ENCODE results near the gene ATP9B. TPM values are rescaled to one million over a fixed set of nuclear protein-coding genes. Genes with fewer than 3 reads are reported as not detected.
"Not testable (repeated sequence)": the region's sequence is repeated elsewhere in the genome, so short reads cannot be mapped to it uniquely, and the experiment has no call there.

Gene ATP9B
- polyA plus RNA-seq, 3 donors: 31.4 to 36.7 (median 31.7) TPM

DNA sequence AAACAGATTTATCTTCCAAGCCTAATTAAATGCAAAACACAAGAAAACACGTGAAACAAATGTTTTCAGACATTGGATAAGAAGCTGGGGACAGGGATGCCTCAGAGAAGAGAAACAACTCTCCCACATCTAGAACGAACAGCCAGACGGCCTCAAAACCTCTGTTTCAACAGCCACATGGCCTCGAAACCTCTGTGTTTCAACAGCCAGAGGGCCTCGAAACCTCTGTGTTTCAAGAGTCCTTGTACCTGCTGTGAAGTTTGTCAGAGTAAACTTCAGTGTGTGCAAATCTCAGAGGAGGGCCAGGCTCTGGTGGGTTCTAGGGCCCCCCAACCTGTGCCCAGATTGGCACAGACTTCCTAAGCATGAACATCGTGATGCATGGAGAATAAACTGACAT, 283.2 kb downstream of the ATP9B start:
- DNase-seq (ENCODE audit: low read depth in 3 of 3, low spot score in 2 of 3): no peak

GRCh38 chr18:79353267-79353666, 284.1 kb downstream of the ATP9B start:
- peak in 1 of 3 donors; percentile 12 for DNase-seq (ENCODE audit: low read depth in 3 of 3, low spot score in 2 of 3)

GRCh38 chr18:79354350-79354749, 285.2 kb downstream of the ATP9B start:
- DNase-seq (ENCODE audit: low read depth in 3 of 3, low spot score in 2 of 3): no peak

- no peak for DNase-seq (ENCODE audit: low read depth in 3 of 3, low spot score in 2 of 3)
Observed at GRCh38 chr18:79355433-79356335, 286.5 kb downstream of the ATP9B start.

GRCh38 chr18:79356435-79356834, 287.2 kb downstream of the ATP9B start:
- DNase-seq (ENCODE audit: low read depth in 3 of 3, low spot score in 2 of 3): no peak

DNA sequence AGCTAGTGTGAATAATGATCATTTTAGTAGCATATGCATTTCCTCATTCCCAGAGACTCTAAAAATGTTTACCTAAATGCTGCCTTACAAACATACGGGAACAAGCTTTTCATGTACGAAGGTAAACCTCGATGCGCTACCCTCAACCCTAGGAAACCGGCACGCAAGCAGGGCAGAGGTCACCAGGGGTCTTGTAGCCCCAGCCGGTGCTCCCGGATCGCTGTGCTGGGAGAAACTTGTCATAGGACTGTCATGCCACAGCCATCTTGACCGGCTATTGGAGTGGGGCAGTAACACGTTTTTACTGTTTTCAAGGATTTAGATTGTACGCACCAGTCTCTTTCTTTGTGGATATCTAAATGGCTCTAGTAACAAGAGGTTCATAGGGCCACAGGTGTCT, 291.7 kb downstream of the ATP9B start:
- no peak for DNase-seq (ENCODE audit: low read depth in 3 of 3, low spot score in 2 of 3)

DNA sequence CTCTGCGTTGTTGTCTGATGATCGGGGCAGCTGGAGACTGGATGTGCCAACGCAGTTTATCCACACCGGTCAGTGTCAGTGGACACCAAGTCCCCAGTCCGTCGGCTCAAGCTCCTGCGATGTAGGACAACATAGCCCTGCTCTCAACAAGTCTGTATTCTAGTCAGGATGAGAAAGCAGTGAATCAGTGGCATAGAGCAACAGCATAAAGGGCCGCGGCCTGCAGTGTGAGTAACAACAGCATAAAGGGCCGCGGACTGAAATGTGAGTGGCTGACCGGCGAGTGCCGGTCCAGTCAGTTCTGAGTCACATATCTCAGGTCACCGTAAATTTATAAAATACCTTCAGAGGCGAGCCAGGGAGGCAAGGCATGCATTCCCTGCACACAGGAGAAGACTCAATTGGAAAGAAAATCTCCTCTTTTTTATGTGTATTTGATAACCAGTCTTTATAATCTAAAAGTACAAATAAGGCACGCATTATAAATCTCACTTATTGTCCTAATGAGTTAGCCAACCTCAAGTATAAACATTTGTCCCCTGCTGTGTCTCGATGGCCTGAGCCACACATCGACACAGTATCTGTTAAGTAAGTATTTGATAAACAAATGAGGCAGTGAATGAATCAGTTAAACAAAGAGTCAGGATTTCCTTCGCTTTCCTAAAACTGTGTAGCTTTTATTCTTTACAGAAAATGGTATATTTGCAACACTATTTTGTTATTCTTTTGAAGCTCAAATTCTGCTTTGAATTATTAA, 292.8 kb downstream of the ATP9B start:
- no peak for DNase-seq (ENCODE audit: low read depth in 3 of 3, low spot score in 2 of 3)

GRCh38 chr18:79365701-79366100, 296.5 kb downstream of the ATP9B start:
- no peak for DNase-seq (ENCODE audit: low read depth in 3 of 3, low spot score in 2 of 3)

DNA sequence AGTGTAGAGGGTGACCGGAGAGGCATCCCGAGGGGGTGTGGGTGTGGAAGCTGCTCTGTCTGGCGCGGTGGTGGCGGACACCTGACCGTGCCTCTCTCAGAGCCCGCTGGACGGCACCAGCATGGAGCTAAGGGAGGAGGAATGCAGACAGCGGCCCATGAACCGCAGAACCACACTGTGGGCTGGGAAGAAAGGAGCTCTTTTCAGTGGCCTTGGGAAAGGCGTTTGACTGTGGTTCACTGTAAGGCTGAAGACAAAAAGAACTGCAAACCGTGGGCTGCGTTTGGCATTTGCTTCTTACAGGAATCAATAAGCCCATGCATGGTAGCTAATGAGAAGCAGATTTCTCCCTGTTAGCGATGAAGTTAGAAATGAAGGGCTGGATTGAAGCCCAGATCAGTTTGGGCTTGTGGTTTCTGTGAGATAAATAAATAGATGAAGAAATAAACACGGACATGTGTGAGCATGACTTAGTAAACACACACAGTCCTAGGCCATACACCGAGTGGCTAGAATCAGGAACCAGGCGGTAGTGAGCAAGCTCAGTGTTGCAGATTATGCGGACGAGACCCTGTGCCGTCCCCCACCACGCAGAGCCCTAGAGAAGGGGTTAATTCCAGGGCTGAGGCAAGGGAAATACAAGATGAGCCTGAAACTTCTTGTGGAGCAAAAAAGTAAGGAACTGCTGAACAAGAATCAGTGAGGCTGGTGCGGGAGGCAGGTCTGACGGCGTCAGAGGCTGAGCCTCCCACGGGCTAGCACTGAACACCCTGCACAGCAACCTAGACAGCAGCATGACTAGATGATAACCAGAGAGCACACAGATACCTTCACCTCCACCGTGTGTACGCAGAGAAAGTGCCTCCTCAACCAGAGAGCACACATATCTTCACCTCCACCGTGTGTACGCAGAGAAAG, 297.2 kb downstream of the ATP9B start:
- no peak for DNase-seq (ENCODE audit: low read depth in 3 of 3, low spot score in 2 of 3)

DNA sequence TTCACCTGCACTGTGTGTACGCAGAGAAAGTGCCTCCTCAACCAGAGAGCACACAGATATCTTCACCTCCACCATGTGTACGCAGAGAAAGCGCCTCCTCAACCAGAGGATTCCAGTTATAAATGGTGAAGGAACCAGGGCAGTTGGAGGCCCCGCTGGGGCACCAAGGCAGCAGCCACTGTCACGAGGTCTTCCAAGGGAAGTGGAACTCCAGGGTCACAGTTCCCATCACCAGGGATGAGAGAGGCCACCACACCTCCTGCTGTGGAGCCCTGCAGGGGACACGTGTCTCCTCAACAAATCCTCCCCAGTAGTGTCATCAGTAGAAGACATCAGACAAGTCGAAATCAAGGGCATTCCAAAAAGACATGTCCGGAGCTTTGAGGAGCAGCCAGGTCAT, 298.3 kb downstream of the ATP9B start:
- DNase-seq (ENCODE audit: low read depth in 3 of 3, low spot score in 2 of 3): no peak

DNA sequence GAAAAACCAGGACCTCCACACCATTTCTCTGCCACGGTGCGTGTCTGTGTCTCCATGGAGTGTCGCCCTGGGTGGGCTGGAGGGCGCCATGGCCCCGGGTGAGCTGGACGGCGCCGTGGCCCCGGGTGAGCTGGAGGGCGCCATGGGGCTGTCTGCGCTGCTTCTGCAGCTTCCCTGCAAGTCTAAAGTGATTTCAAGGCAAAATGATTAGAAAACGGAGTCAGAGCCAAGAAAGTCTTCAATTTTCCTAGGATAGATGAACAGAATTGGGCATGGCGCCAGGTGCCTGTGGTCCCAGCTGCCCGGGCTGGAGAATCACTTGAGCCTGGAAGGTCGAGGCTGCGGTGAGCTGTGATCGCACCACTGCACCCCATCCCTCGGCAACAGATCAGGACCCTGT, 298.8 kb downstream of the ATP9B start:
- DNase-seq (ENCODE audit: low read depth in 3 of 3, low spot score in 2 of 3): no peak

DNA sequence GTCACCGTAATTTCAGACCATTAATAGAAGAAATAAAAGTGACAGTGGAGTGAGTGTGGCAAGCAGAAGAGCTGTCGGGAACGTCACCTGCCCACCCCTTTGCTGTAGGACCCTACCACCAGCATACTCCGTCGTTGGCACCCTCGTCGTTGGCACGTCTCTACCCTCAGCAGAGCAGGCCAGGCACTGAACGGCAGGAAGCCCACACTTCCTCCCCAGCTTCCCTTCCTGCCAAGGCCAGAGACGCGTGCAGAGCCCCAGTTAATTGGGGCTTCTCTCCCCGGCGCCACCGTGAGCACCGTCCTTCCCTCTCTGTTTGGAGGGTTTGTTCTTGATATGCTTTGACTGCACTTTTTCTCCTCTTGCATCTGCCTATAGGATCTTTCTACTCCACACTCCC, 299.5 kb downstream of the ATP9B start:
- DNase-seq (ENCODE audit: low read depth in 3 of 3, low spot score in 2 of 3): no peak

DNA sequence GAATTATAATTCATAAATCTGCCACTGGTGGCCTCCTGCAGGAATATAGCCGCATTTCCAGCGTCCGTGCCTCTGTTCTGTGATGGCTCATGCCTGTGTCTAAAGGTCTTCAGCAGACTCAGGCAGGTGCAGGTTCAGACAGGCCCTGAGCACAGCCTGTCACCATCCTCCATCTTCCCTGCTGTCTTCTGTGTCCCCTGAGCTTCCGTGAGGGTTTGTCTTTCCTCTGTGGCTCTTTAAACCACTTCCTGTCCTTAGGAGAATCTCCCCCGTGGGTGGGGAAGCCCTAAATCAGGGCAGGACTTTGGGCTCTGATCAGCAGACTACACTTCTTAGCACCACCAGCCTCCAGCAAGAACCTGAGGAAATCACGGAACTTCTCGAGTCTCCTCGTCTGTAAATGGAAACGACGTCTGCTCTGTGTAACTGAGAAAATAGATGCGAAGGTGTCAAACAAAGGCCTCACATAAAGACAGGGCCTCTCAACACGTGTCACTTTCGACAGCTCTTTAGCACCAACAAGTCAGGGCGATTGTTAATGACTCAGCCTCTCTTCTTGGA, 302.4 kb downstream of the ATP9B start:
- DNase-seq (ENCODE audit: low read depth in 3 of 3, low spot score in 2 of 3): no peak

DNA sequence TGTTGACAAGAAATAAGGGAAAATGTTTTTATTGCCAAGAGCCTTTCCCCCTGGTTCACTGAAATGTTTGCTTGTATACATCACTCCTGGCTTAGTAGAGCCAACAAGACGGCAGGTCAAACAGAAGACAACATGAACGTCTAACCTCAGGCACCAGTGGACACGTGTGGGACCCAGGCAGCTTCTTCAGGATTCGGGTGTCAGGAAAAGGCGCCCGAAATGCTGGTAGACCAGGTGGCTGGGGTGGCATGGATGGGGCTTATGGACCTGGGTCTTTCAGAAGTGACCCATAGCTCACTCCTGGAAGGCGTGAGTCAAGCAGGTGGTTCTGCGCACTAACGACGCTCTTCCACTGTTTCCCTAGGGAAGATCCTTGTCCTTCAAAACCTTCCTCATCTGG, 303.3 kb downstream of the ATP9B start:
- no peak for DNase-seq (ENCODE audit: low read depth in 3 of 3, low spot score in 2 of 3)

GRCh38 chr18:79372991-79373390, 303.8 kb downstream of the ATP9B start:
- DNase-seq (ENCODE audit: low read depth in 3 of 3, low spot score in 2 of 3): no peak

- DNase-seq (ENCODE audit: low read depth in 3 of 3, low spot score in 2 of 3): no peak
Observed at GRCh38 chr18:79373736-79374135, 304.5 kb downstream of the ATP9B start.

DNA sequence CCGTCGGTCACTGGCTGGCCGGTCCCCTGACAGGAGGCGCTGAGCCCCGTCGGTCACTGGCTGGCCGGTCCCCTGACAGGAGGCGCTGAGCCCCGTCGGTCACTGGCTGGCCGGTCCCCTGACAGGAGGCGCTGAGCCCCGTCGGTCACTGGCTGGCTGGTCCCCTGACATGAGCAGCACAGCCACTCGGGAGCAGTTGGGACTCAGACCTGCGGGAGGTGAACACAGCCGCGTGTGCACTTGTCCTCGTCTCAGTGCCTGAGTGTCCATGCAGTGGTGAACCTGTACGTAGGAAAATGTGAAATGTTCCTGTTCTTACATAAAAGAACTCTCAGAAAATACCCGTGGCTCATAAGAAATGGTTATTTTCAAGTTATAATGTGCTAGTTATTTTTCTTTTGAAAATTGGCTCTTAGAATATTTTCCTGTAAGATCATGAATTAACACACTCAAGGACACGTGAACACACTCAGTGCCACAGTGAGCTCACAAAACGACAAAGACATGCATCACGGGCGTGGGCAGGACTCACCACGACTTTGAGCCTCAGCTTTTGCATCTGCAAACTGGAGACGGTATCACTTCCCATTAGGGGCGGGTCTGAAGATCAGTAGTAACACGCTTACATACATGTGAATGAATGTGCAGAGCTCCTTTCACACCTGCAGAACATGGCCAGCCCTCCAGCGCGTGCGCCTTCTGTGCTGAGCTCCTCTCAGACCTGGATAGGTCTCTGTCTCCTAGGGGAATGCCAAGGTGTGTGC, 305.4 kb downstream of the ATP9B start:
- DNase-seq (ENCODE audit: low read depth in 3 of 3, low spot score in 2 of 3): no peak

GRCh38 chr18:79375441-79376154, 306.4 kb downstream of the ATP9B start:
- no peak for DNase-seq (ENCODE audit: low read depth in 3 of 3, low spot score in 2 of 3)

- DNase-seq (ENCODE audit: low read depth in 3 of 3, low spot score in 2 of 3): not testable (repeated sequence)
Observed at GRCh38 chr18:79376661-79377060, 307.5 kb downstream of the ATP9B start.
